Body of pancreas (tissue), 2 donors: Measurements from ENCODE around the gene CREBRF. TPM values are rescaled to one million over a fixed set of nuclear protein-coding genes. Genes with fewer than 3 reads are reported as not detected.

Experiments used
- small RNA-seq: library from RNA; depleted of rRNA; stranded (forward); fragments of <200 nt; gene quantifications from one replicate; pipeline ENCODE3, GENCODE V24; 2016
- total RNA-seq, 2 donors: library from RNA; depleted of rRNA; stranded (reverse); fragments of >200 nt; gene quantifications; one replicate each; pipeline ENCODE4 v1.1.0, GENCODE V29; 2016

Gene CREBRF
- total RNA-seq, 2 donors from 2014 or later: 19.7 to 37.2 TPM

Small RNA genes within 50 kb of the gene (small RNA-seq; reads per million reads assigned to genes)
- gene RF00019 (not detected), gene SNORA74B (39.7 reads per million, percentile 95 among the genes with 10 or more reads in this experiment)

Other genes with a start within 250 kb of the CREBRF start
- 10 to 100 TPM; 46.5 to 93.1 TPM for gene ERGIC1, start 222.1 kb upstream of the CREBRF start, total RNA-seq
- gene RPL26L1, start 96.9 kb upstream of the CREBRF start, total RNA-seq: 10 to 100 TPM in 1 of 2 donors, 1 to 10 TPM in 1; 7.3 to 11.4 TPM
- gene ATP6V0E1, start 72.6 kb upstream of the CREBRF start, total RNA-seq: 10 to 100 TPM; 41.2 to 68.7 TPM
- 1 to 10 TPM; 3.1 to 7.3 TPM for gene BNIP1, start 88.2 kb downstream of the CREBRF start, total RNA-seq
- gene NKX2-5, start 178.9 kb downstream of the CREBRF start, total RNA-seq: not detected